A549 treated with RU486 at 1 μM for 4 hours (cell line): ENCODE measurements around the gene PIGW. TPM values are rescaled to one million over a fixed set of nuclear protein-coding genes. Genes with fewer than 3 reads are reported as not detected.

Source experiments
- total RNA-seq: library from RNA; stranded (reverse); fragments of 200-300 nt; extraction: Qiagen RNA extraction; gene quantifications from 5 replicates; pipeline ENCODE4 v1.2.3, GENCODE V29; 2022; ENCODE audit warnings: low read depth

PIGW gene
- total RNA-seq, result 15.9 to 27.0 TPM (median 24.8 TPM) in 5 replicates

GRCh38 chr17:36534840-36535668 lies at the start of gene PIGW, which contains the start of gene MYO19:
Gene PIGW, plus strand, starts transcription at chr17:36534987. Its CDS starts 2,115 bp downstream, at chr17:36537102.
Gene MYO19, minus strand, starts transcription at chr17:36534868. Its CDS starts 2,330 bp downstream, at chr17:36532538.

GRCh38 chr17:36486204-36487194 lies 48.3 kb upstream of the PIGW start, which contains the start of gene ZNHIT3:
Gene ZNHIT3, plus strand, starts transcription at chr17:36486681. Its CDS starts 19 bp downstream, at chr17:36486700.

GRCh38 chr17:36544307-36545076 lies 9.7 kb downstream of the PIGW start, which contains the start of gene GGNBP2:
Gene GGNBP2, plus strand, starts transcription at chr17:36544919. Its CDS starts 806 bp downstream, at chr17:36545725.

Other genes with a start within 250 kb of the PIGW start
- gene TBC1D3G, start 211.1 kb upstream of the PIGW start, total RNA-seq, result 0.07 TPM in 1 of 5 replicates, not detected in the others
- gene TBC1D3H, start 146.6 kb upstream of the PIGW start, total RNA-seq, result not detected in 5 replicates
- 77.3 to 89.6 TPM (median 82.2 TPM) in 5 replicates for gene ZNHIT3, start 48.3 kb upstream of the PIGW start, total RNA-seq
- gene MYO19, start 119 bp upstream of the PIGW start, total RNA-seq, result 53.1 to 62.3 TPM (median 58.0 TPM) in 5 replicates
- 45.3 to 64.0 TPM (median 57.8 TPM) in 5 replicates for gene GGNBP2, start 9.9 kb downstream of the PIGW start, total RNA-seq
- 6.1 to 9.6 TPM (median 9.3 TPM) in 5 replicates for gene DHRS11, start 56.9 kb downstream of the PIGW start, total RNA-seq
- gene MRM1, start 66.6 kb downstream of the PIGW start, total RNA-seq, result 12.1 to 20.5 TPM (median 18.6 TPM) in 5 replicates